ENCODE measurements around the gene ILRUN.

DNA sequence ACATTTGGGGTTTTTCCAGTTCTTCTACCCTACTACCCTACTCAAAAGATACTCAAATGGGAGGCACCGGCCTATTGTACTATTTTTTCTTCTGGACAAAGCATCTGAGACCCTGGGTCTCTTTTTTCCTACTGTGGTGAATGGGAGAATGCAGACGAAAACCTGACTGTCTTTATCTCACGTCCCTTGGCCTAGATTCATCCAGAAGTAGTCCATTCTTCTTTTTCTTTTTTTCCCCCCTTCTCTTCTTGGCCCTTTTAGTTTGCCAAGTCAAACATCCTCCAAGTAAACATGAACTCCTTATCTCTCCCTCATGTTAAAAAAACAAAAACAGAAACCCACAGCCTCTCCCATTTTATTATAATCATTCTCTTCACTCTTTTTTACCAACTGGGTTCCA, 8.7 kb upstream of the ILRUN start:
- TF ChIP-seq CTCF (IDR thresholded peaks at IDR 0.05; ENCODE audit: low read length) (no peak), EZH2phosphoT487 (IDR thresholded peaks at IDR 0.05; ENCODE audit: low read length) (no peak), EZH2 (optimal IDR thresholded peaks at IDR 0.05; ENCODE audit: low read depth, low read length) (no peak)
